Heart left ventricle (tissue), 16 donors: ENCODE measurements around the gene C11orf42. TPM values are rescaled to one million over a fixed set of nuclear protein-coding genes. Genes with fewer than 3 reads are reported as not detected.

Source experiments
- ATAC-seq, 4 donors: fragments of 200-7000 bp; cut with Tn5 transposase; one replicate each; pipeline ENCODE4 v1.9.1; 2020 to 2022; ENCODE audit warnings: moderate library complexity in 4 of 4, mild to moderate bottlenecking in 3 of 4, moderate number of reproducible peaks in 1 of 4
- DNase-seq, 5 donors: peaks; one replicate each; pipeline ENCODE4 v3.0.0-alpha.2; 2020
- H3K27ac ChIP-seq, 12 donors: fragments of 200-600 bp; sonication (generic) in 4 of 12; one replicate each; pipeline versions ENCODE4 v1.5.0 to v1.8.0; 2016 to 2022; ENCODE audit warnings: mild to moderate bottlenecking in 2 of 12
- H3K27me3 ChIP-seq, 9 donors: fragments of 200-600 bp; sonication (generic) in 2 of 9; one replicate each; pipeline versions ENCODE4 v1.5.1 to v1.8.0; 2016 to 2022; ENCODE audit warnings: mild to moderate bottlenecking in 3 of 9
- H3K36me3 ChIP-seq, 9 donors: fragments of 200-600 bp; sonication (generic) in 2 of 9; one replicate each; pipeline versions ENCODE4 v1.5.0 to v1.8.0; 2018 to 2022; ENCODE audit warnings: mild to moderate bottlenecking in 2 of 9
- H3K4me1 ChIP-seq, 12 donors: fragments of 200-600 bp; sonication (generic) in 4 of 12; one replicate each; pipeline versions ENCODE4 v1.5.0 to v1.8.0; 2016 to 2022; ENCODE audit warnings: mild to moderate bottlenecking in 3 of 12
- H3K4me3 ChIP-seq, 12 donors: fragments of 200-600 bp; sonication (generic) in 4 of 12; one replicate each; pipeline versions ENCODE4 v1.5.0 to v1.8.0; 2017 to 2022; ENCODE audit warnings: mild to moderate bottlenecking in 9 of 12, moderate library complexity in 4 of 12
- H3K9me3 ChIP-seq, 12 donors: fragments of 200-600 bp; sonication (generic) in 4 of 12; one replicate each; pipeline versions ENCODE4 v1.5.0 to v1.8.0; 2016 to 2022; ENCODE audit warnings: mild to moderate bottlenecking in 1 of 12
- CTCF ChIP-seq, 12 donors: fragments of 200-600 bp; sonication (generic) in 4 of 12; IDR thresholded peaks; one replicate each; pipeline versions ENCODE4 v1.5.0 to v1.8.0; 2018 to 2022; ENCODE audit warnings: antibody characterized with exemption in 12 of 12, mild to moderate bottlenecking in 5 of 12
- POLR2A ChIP-seq, 2 donors: fragments of 450-650 bp; IDR thresholded peaks; one replicate each; pipeline ENCODE4 v1.6.1; 2017; ENCODE audit warnings: antibody characterized with exemption in 2 of 2, mild to moderate bottlenecking in 2 of 2, moderate library complexity in 2 of 2
- WGBS, 4 donors: extraction: QIAGEN DNeasy Blood & Tissue Kit in 2 of 4; methylation state at CpG; one replicate each; pipeline versions ENCODE4 v1.1.5 to v1.1.7; 2013 to 2018; 5-methylcytosine and 5-hydroxymethylcytosine counted together
- intact Hi-C, 10 donors: fragments of 100-400 bp; cut with DNase I; formaldehyde crosslinking; loops; one replicate each; pipeline versions ENCODE4 v1.11.1 to v1.14.2; 2022
- long read RNA-seq, 3 donors: library from polyadenylated mRNA; unstranded; transcript quantifications; one replicate each; pipeline ENCODE4 v2.0.0, GENCODE V29; 2020 to 2021
- polyA plus RNA-seq, 2 donors: library from polyadenylated mRNA; stranded (reverse); fragments of 200-250 nt; gene quantifications; one replicate each; pipeline ENCODE4 v1.2.3, GENCODE V29; 2013
- total RNA-seq, 9 donors: library from RNA; depleted of rRNA in 2 of 9; stranded (reverse); fragments of >200 nt in 2 of 9; fragmentation: NEBNext Ultra II Directional in 3 of 9; extraction: Animal tissue kit (Norgen Biotek cat#: 25700) in 3 of 9; gene quantifications; one replicate each; pipeline versions ENCODE4 v1.1.0 to v1.2.4, GENCODE V29; 2016 to 2023
- donor health status: ischemic (EF 13 %, LVEDD 7.1; RV severe dilation, severe dysfunction).
- donor health status: healthy with polysubstance abuse.
- donor health status: DM: no; HTN: yes; CAD: no.
- donor health status: DM: no; HTN: no; CAD: no.
- donor health status: ischemic (EF 25% LVEDD 6.9; RV normal size, moderate dysfunction).
- donor health status: ischemic (EF 25% LVEDD 5.7; RV mildly dilated, moderate dysfunction).
- donor health status: healthy.
- donor health status: DM: yes; HTN: yes; CAD: no.
- donor health status: ischemic (EF 35%, LVEDD 5.7; RV mildly dilated, moderate dysfunction).
- donor health status: nonischemic (EF 11% LVEDD 7.7; RV severe dilation, severe dysfunction).
- donor health status: DM: yes; HTN: yes; CAD: no.
- donor health status: PGD.
- donor health status: ischemic (EF 29% LVEDD 5.4; RV normal size, mild dysfunction).
- donor health status: nonischemic (EF 23%, LVEDD 6.1; RV moderate dilation, normal function).

Gene C11orf42
- total RNA-seq (not detected), polyA plus RNA-seq (not detected)
- long read RNA-seq, donor 1 = 0 reads
- long read RNA-seq, donor 2, partial matches to known transcripts = 0 of 1 reads
- long read RNA-seq, donor 2, other reads (novel, unspliced or antisense) = 1 of 1 reads
- long read RNA-seq, donor 3 = 0 reads

GRCh38 chr11:6205366-6205765 lies at the start of gene C11orf42:
Gene C11orf42, plus strand, starts transcription at chr11:6205557. Its CDS starts 59 bp downstream, at chr11:6205616.
- Histone ChIP-seq H3K4me1 (peaks cover 0 to 37% (median 0%) of the 10 kb centered on the region in 12 donors), H3K27me3 (no peaks in the 10 kb centered on the region), H3K27ac (no peak within 1 kb of the TSS), H3K9me3 (no peaks in the 10 kb centered on the region), H3K36me3 (peaks cover 0 to 69% (median 40%) of the 10 kb centered on the region in 9 donors), H3K4me3 (no peak within 1 kb of the TSS)
- 92 to 97% (median 95%) methylated on average over 1 of the region's 1 CpG for WGBS, 4 donors
- DNase-seq (no peak), ATAC-seq (no peak)
- intact Hi-C loops = no loop called here
- TF ChIP-seq CTCF (IDR thresholded peaks at IDR 0.05) (no peak), POLR2A (IDR thresholded peaks at IDR 0.05) (no peak)

- no peak overlapping the region for H3K27ac ChIP-seq
- no peak for DNase-seq
- H3K27me3 ChIP-seq = no peaks in the 10 kb centered on the region
- intact Hi-C loops = loop anchor here in 1 of 10 donors (10.0 kb wide), 1 partner anchor 132 kb away; no protein-coding TSS in a partner anchor
- 77 to 86% (median 83%) methylated on average over 6 to 7 of the region's 7 CpGs for WGBS, 4 donors
- H3K4me3 ChIP-seq = no peak overlapping the region
- ATAC-seq = no peak
- TF ChIP-seq POLR2A (IDR thresholded peaks at IDR 0.05) = no peak
- no peaks in the 10 kb centered on the region for H3K4me1 ChIP-seq
- no peaks in the 10 kb centered on the region for H3K36me3 ChIP-seq
- H3K9me3 ChIP-seq = no peaks in the 10 kb centered on the region
Observed at GRCh38 chr11:6156628-6157359, 48.6 kb upstream of the C11orf42 start.

- intact Hi-C loops = no loop called here
- TF ChIP-seq POLR2A (IDR thresholded peaks at IDR 0.05) = no peak
- no peak for DNase-seq
- Histone ChIP-seq H3K9me3 (peaks cover 0 to 12% (median under 1%) of the 10 kb centered on the region in 12 donors), H3K27me3 (no peaks in the 10 kb centered on the region), H3K27ac (no peak within 1 kb of the TSS), H3K36me3 (no peaks in the 10 kb centered on the region), H3K4me3 (no peak within 1 kb of the TSS), H3K4me1 (no peaks in the 10 kb centered on the region)
- no peak for ATAC-seq
- 67 to 90% (median 83%) methylated on average over 1 of the region's 1 CpG for WGBS, 4 donors
Observed at GRCh38 chr11:6170226-6170625, 35.1 kb upstream of the C11orf42 start, which contains the start of gene OR52B2. Gene OR52B2, minus strand, starts transcription at chr11:6170326. Its CDS starts 0 bp downstream, at chr11:6170326.

GRCh38 chr11:6175440-6175839 lies 29.9 kb upstream of the C11orf42 start:
- intact Hi-C loops = no loop called here

More at GRCh38 chr11:6175440-6175839, 29.9 kb upstream of the C11orf42 start:
- ATAC-seq = no peak
- no peak for TF ChIP-seq CTCF (IDR thresholded peaks at IDR 0.05)
- TF ChIP-seq POLR2A (IDR thresholded peaks at IDR 0.05) = no peak
- no peak for DNase-seq
- Histone ChIP-seq H3K36me3 (no peaks in the 10 kb centered on the region), H3K27ac (no peak overlapping the region), H3K27me3 (no peaks in the 10 kb centered on the region), H3K4me1 (peaks cover 0 to 12% (median 0%) of the 10 kb centered on the region in 12 donors), H3K4me3 (no peak overlapping the region), H3K9me3 (peaks cover 0 to 4% (median 0%) of the 10 kb centered on the region in 12 donors)
- 52 to 58% (median 53%) methylated on average over 2 of the region's 2 CpGs for WGBS, 4 donors
